NT2/D1 (cell line): ENCODE data around the gene VAV1.

ENCODE experiments used
- SUZ12 ChIP-seq: IDR thresholded peaks from 2 replicates; pipeline ENCODE4 v1.6.1; 2011; ENCODE audit not compliant: insufficient read length, insufficient read depth; ENCODE audit errors: extremely low read depth
- YY1 ChIP-seq: IDR thresholded peaks from 2 replicates; pipeline ENCODE4 v1.6.1; 2011; ENCODE audit not compliant: insufficient read length, insufficient read depth
- ZNF274 ChIP-seq: IDR thresholded peaks from 2 replicates; pipeline ENCODE4 v1.6.1; 2011; ENCODE audit warnings: mild to moderate bottlenecking, low read depth, low read length

- TF ChIP-seq YY1 (no peak), ZNF274 (no peak), SUZ12 (no peak)
These were observed 55.8 kb downstream of the VAV1 start for GRCh38 chr19:6828306-6828697.
